DMS53 treated with DMSO at 0.1 percent for 48 hours (cell line): ENCODE results near the gene CAVIN3.

Experiments
- DNase-seq: peaks from one replicate; lab custom pipeline; 2025; ENCODE audit not compliant: unreplicated experiment; lab: John Stamatoyannopoulos, UW

The CAVIN3 gene

GRCh38 chr11:6273188-6273587 lies 47.1 kb downstream of the CAVIN3 start:
- no peak for DNase-seq

GRCh38 chr11:6271598-6271997 lies 48.7 kb downstream of the CAVIN3 start:
- no peak for DNase-seq

- no peak for DNase-seq
These were observed 49.6 kb downstream of the CAVIN3 start for GRCh38 chr11:6270584-6271246.

GRCh38 chr11:6269994-6270393 lies 50.3 kb downstream of the CAVIN3 start:
- no peak for DNase-seq
